GM21529 (cell line): Measurements from ENCODE around the gene LECT2.

Experiments used
- ATAC-seq: cut with Tn5 transposase; IDR thresholded peaks from one replicate; pipeline ENCODE4 v1.9.1; 2021; ENCODE audit not compliant: unreplicated experiment

The LECT2 gene

DNA sequence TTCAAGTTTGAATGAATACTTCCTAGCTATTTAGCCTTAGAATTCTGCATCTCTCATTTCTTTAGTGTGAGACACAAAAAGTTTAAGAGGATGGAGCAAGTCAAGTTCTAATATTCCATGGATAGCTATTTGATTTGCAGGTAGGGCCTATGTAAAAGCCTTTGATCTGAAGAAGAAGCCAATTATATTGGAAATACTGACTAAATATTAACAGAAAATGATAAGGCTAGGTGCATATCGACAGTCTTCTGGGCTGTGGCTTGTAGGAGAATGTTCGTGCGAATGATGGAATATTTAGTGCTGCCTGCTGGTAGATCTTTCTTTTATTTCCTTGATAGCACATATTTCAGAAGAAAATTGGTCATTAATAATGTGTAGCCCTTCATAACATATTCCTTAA lies at the start of gene LECT2:
TSS of gene LECT2 (minus strand) at position 85 of the 400 bp plus-strand sequence. CDS start 150 bp downstream, outside the sequence.
- ATAC-seq, result no peak

DNA sequence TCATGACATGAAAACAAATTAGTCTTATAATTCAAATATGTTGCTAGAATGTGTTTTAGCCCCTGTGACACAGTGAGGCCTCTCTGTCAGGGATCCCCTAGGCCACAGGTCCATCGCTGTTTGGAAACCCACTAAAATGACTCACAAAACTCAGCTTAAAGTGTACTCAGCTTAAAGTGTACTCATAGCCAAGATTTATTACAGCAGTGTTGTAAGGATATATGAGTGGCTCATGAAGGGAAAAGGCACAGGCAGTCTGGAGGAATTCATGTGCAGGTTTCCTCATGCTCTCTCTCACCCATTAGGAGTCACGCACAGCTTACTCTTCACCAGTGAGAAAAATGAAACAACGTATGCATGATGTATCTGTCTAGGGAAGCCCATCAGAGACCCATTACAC lies 49.7 kb upstream of the LECT2 start:
- no peak for ATAC-seq

- no peak for ATAC-seq
These were observed 46.7 kb upstream of the LECT2 start for GRCh38 chr5:136001466-136001981.

DNA sequence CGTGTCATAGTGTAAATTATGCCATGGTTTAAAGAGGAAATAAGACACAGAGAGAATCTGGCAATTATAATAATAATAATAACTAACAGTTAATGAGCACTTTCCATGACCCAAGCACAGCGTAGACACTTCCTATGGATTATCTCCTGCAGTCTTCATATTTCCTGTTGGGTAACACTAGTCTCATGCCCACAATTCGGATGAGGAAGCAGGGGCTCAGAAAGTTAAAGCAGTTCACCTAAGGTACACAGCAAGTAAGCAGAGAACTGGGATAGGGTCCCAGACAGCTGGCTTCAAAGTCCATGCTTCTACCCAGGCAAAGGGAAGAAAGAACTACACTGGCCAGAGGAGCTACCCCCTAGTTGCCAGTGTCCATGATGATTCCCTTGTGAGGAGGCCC lies 46.1 kb upstream of the LECT2 start:
- ATAC-seq, result no peak

DNA sequence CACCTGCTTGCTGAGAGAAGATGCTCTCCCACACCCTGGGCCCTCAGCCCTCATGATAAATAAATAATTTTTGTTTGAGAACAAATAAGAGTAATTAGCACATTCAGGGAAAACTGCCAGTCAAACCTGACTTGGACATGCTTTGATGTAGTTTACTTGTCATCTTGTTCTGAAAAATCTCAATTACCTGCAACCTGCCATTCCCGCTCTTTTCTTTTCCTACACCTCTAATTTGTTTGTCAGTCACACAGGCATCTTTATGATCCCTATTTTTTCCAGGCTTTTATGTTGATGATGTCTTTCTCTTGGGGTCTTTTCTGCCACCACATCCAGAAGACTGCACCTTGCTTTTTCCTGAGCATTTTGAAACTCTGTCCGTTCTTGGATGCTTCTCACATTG lies 45.4 kb upstream of the LECT2 start:
- ATAC-seq, result no peak

GRCh38 chr5:135999406-136000139 lies 44.8 kb upstream of the LECT2 start:
- no peak for ATAC-seq

- ATAC-seq, result no peak
These were observed 44.1 kb upstream of the LECT2 start for GRCh38 chr5:135998889-135999288.

DNA sequence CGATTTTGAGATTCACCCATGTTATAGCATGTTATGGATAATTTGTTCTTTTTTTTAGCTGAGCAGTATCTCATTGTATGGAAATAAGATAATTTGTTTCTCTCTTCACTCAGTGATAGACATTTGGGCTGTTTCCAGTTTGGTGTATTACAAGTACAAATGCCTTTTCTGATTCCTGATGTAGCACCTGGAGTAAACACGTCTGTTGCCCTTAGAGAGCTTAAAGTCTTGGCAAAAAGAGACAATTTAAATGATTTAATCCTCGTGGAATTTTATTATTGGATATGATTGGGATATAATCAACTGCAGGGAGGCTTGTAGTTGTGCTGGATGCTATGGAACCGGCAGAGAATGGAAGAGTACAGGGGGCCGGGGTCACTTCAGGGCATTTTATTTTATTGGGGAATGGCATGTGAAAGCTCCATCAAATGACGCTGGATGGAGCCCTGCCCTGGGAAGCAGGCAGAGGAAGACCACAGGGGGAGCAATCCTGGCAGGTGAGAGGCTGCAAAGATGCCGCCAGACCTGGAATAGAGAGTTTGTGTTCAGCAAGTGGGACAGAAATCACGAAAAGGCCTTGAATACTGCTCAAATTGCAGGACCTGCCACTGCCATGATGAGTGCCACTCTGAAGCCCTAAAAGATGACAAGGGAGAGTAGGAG lies 43.0 kb upstream of the LECT2 start:
- ATAC-seq, result no peak

GRCh38 chr5:135996611-135997010 lies 41.8 kb upstream of the LECT2 start:
- no peak for ATAC-seq

DNA sequence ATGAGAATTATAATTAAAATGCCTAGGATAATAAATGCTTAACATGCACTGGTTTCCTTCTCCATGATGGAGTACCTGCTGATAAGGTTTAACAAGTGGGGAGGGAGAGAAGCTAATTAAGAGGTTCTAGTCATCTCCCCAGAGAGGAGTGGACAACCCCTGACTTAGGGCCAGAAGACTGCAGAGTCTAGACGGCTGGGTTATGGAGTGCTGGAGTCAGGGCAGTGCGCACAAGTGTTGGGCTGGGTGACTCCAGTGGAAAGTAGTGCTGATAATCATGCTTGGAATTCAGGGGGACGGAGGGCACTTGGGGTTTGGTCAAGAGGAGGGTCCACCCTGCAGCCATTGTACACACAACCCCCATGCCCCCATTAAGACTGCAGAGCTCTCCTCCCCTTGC lies 41.2 kb upstream of the LECT2 start:
- no peak for ATAC-seq

- ATAC-seq, result no peak
These were observed 39.3 kb upstream of the LECT2 start for GRCh38 chr5:135993880-135994636.

DNA sequence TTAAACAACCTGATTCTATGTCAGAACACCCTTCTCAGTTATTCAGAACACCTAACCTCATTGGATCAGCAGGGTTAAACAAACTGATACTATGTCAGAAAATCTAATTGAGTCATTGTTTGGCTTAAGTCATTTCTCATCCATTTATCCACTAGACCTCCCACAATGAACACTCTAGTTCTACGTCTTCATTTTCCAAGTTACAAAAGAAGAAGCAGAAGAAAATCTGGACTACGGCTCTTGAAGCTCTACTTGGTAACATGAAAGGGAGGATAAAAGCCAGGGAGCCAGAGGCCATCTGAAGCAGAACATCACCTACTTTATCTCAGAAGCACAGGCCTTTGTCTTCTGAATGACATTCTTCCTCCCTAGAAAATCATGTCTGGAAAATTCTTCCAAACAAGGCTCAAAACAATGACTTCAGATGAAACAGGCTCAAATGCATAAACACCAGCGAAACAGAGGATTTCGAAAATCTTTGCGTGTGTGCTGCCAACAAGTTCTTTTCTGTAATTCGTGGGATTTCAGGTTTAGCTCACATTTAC lies 38.6 kb upstream of the LECT2 start:
- ATAC-seq, result no peak

DNA sequence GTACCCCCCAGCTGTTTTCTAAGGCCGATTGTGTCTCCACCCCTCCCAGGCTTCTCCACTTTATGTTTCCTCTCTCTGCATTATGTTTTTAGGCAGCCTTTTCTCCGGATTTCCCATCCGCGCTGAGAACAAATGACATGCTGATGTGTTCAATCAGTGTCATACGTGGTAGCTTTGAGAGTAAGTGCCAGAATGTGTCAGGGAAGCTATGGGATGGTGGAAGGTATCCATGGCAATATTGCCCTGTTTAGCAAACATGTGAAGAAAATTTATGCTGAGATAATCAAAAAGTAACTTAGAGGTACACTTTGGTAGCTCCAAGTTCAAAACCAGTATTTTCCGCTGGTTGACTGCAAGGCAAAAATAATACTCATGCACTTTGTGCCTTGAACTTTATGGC lies 36.6 kb upstream of the LECT2 start:
- no peak for ATAC-seq

DNA sequence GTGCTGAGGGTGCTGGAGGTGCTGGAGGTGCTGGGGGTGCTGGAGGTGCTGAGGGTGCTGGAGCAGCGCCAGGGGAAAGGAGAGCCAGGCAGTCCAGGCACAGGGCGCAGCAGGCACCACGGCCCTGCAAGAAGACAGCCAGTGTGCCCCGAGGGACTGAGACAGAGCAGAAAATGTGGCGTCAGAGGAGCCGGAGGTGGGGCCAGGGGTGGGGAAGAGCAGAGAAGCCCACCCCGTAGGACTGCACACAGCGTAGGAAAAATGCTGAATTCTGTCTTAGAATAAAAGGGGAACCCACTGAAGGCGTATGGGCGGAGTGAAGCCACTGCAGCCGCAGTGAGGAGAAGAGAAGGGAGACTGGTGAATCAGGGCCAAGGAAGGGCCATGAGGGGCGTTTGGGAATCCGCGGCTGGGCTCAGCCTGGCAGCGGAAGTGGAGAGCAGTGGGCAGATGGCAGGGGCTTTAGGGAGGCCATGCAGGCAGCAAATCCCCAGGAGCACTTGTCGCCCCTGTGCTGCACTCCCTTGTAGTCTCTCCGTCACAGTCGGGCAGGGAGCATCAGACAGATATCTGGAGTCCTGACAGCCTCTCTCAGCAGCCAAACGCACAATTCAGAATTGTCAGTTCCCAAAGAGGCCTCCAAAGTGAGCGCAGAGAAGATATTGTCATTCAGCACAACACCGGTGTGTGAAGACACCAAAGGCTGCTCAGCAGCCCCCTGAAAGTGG lies 35.9 kb upstream of the LECT2 start:
- ATAC-seq, result no peak

- ATAC-seq, result no peak
These were observed 34.9 kb upstream of the LECT2 start for GRCh38 chr5:135989686-135990085.

- no peak for ATAC-seq
These were observed 33.8 kb upstream of the LECT2 start for GRCh38 chr5:135988546-135988945.

GRCh38 chr5:135986891-135987401 lies 32.2 kb upstream of the LECT2 start:
- no peak for ATAC-seq

DNA sequence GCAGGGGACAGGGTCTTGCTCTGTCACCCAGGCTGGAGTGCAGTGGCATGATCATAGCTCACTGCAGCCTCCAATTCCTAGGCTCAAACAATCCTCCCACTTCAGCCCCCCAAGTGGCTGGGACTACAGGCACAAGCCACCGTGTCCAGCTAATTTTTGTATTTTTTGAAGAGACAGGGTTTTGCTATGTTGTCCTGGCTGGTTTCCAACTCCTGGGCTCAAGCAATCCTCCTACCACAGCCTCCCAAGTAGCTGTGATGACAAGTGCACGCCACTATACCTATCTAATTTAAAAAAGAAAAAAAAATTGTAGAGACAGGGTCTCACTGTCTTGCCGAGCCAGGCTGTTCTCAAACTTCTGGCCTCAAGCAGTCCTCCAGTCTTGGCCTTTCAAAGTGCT lies 31.6 kb upstream of the LECT2 start:
- no peak for ATAC-seq

DNA sequence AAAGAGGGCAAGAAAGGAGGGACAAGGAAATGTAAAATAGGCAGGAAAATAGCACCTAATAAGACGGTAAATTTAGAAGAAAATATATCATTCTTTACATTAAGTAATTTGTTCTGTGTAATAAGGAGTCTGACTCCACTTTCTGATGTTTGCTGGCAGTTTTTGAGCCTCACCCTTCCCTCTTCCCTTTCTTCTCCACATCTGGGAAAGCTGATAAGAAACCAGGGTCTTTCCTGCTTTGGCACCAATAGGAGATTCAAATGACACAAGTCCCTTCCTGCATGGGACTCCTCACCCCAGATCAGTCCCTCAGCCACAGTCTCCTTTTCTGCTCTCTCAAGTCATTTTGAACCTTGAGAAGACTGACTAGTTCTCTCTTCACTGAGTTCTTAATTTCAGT lies 31.2 kb upstream of the LECT2 start:
- ATAC-seq, result no peak

DNA sequence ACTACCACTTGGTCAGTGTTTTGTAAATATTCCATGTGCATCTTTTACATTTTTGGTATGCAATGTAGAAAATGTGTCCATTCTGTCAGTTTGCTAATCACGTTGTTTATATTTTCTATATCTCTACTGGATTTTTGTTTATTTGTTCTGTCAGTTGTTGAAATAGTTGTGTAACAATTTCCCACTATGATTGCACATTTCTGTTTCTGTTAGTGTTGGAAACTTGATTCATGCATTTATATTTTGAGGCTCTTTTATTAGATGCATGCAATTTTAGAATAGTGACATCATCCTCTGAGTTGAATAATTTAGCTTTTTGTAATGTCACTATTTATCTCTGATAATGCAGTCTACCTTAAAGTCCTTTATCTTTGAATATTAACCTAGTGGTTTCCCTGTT lies 25.8 kb upstream of the LECT2 start:
- ATAC-seq, result no peak

DNA sequence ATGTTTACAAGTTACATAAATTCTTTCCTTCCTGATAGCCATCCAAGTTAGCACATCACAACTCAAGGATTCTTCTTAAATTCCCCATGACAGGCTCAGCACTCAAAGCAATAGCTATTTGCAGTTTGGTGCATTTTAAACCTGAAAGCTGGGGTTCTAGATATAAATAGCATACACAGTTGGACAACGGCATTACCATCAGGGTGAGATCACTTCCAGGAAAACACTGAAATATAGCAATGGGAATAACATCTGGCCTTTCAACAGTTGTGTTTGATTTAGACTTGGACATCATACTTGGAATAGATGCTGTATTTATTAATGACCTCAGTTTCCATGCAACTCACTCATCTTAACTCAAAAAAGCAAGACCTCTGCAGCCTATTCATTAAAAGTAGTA lies 24.7 kb upstream of the LECT2 start:
- no peak for ATAC-seq
